GM08714 (cell line): ENCODE measurements around the gene P2RX2.

Experiments
- H3K4me3 ChIP-seq: fragments of 200-500 bp; sonication (Bioruptor generic); 2 replicates; pipeline ENCODE4 v1.5.1; 2014; ENCODE audit warnings: mild to moderate bottlenecking, low read length, inconsistent platforms
- ZNF274 ChIP-seq: IDR thresholded peaks from 2 replicates; pipeline ENCODE4 v1.6.1; 2012; ENCODE audit warnings: mild to moderate bottlenecking, low read depth, low read length

The P2RX2 gene

DNA sequence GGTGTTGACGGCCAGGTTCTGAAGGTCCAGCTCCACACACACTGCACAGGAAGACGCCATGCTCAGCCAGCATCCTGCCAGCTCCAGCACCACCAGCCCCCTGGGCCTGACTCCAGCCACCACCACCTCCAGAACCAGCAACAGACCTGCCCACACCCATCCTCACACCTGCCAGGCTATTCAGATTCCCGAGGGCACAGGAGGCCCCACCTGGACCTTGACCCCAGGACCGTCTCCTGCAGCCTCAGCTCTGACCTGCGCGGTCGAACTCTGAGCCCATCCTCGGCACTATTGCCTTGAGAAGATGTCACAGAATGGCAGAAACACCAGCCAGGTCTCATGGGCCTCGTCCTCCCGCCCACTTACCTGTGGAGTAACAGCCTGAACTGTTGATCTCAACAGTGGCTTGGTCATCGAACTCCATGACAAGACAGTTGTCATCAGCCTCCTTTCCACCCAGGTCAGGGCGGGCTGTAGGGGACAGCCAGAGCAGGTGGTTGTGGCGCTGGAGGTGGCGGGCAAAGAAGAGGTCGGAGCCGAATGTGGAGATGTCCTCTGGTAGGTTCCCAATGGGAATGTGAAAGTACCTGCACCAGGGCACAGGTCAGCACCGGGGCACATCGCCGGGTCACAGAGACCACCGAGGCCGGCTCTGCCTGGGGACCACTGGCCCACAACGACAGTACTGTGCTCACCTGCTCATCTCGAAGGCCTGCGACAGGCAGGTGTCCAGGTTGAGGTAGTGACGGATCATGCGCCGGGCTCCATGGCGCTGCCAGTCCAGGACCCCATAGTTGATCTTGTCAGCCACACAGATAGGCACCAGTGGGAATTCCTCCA is 23.5 kb downstream of the P2RX2 start:
- TF ChIP-seq ZNF274, result no peak
- H3K4me3 ChIP-seq, result no peak overlapping the region

DNA sequence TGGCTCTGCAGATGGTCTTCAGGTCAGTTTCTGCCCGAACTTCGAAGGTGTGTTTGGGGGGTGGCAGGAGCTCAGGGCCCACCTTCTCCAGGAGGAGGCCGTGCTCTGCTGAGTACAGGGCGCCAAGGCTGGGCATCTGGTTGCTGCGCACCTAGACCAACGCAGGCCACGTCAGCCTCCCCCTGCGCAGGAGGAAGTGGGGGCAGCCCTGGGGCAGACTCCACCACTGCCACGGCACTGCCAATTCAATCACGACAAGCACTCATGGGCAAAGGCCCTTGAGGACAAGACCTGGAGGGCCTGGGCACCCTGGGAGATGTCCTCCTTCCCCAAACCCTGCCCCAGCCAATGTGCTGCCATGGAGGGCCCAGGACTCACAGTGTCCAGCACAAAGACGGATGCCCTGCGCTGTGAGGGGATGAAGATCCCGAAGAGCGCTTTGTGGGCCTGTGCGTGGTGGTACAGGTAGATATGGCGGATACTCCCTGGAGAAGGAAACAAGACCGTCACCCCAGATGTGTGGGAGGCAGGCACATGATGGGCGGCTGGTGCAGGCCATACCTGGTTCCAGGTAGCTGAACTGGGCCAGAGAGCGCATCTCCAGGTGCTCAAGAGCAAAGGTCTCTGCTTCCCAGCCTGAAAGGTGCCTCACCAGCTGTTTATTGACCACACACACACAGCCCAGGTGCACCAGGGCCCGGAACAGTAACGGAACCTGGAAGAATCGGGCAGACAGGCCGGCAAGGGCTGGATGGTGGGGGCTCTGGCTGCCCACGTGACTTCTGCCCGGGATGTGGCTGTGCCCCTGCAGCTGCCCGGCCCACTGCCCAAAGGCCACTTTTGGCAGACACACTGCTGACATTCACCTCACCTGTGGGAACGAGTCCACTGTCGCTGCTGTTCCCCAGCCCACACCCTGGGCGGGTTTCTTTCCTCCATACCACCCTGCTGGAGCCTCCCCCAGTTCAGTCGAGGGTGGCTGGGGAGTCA is 24.6 kb downstream of the P2RX2 start:
- no peak for TF ChIP-seq ZNF274
- no peak overlapping the region for H3K4me3 ChIP-seq

DNA sequence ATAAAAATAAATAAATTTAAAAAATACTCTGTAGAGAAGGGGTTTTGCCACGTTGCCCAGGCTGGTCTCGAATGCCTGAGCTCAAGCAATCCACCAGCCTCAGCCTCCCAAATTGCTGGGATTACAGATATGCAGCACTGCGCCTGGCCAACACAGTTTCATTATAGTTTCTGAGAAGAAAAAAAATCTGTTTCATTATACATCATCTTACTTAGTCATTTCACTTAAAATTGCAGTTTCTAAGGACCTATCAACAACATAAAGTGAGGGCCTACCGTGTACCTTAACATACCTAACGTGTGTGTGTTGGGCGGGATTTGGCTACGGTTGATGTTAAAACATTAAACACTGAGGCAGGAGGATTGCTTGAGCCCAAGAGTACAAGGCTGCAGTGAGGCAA is 28.3 kb downstream of the P2RX2 start:
- no peak overlapping the region for H3K4me3 ChIP-seq
- TF ChIP-seq ZNF274, result no peak

DNA sequence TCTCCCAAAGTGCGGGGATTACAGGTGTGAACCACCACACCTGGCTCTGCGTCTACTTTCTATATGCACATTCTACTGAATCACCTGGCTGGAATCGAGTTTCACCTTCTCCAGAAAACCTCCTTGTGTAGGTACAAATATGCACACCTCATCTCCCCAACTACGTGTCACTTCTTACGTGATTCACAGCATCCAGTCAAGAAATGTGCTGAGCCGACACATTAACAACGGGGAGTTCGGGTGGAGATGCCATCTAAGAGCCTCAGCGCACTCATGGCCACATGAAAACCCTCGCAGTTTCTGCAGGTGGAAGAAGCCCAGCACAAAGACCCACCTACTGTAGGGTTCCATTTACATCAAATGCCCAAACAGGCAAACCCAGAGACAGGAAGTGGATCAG is 29.3 kb downstream of the P2RX2 start:
- no peak overlapping the region for H3K4me3 ChIP-seq
- TF ChIP-seq ZNF274, result no peak

DNA sequence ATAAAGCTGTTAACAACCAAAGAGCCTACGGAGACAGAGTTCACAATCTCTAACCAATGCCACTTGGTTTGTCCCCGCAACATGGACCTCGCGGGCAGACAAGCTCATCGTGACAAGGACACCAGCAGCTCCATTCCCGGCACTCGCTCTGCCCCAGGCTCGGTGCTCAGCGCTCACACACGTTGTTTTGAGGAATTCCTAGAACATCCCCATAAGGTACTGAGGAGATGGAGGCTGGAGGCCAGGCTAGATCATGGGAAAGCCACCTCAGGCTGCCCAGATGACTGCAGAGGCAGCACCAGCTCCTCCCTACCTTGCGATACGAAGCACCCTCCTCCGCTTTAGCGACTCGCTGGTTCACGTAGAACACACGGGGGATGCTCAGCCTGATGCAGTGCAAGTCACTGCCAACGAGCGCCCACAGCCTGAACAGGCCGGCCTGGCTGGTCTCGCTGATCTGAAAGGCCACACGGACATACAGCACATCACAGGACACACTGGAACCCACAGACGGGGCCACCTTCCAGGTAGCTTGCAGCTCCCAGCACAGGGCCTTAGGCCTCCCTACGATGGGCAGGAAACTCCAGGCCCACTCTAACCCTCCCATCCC is 30.1 kb downstream of the P2RX2 start:
- no peak for TF ChIP-seq ZNF274
- no peak overlapping the region for H3K4me3 ChIP-seq

DNA sequence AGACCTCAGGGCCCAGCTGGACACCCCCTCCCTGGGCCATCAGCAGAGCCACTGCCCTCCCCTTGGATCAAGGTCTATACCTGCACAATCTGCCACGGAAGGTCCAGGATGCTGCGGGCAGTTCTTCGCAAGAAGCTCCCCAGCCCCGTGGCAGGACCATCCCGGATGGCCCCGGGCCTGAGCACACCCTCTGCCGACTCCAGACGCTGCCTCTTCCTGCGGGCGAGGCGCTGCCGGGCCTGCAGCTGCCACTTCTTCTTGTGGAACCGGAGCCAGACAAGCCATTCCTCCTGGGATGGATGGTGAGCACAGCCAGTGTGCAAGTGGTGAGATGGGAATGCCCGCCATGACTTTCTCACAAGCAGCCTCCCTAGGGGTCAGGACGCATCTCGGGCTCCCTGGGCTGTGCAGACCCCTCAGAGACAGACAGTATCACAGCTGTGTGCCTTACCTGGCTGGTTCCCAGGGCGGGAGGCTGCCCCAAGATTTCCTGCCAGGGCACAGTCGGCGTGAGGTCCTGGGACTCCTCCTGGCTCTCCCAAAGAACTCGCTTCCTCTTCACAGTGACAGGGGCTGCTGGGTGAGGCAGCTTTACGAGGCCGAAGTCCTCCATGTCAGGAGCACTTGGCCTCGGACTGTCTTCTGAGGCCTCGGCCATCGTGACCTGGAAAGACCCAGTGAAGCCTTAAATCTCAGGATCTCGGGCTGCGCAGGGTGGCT is 30.8 kb downstream of the P2RX2 start:
- H3K4me3 ChIP-seq, result no peak overlapping the region
- no peak for TF ChIP-seq ZNF274

DNA sequence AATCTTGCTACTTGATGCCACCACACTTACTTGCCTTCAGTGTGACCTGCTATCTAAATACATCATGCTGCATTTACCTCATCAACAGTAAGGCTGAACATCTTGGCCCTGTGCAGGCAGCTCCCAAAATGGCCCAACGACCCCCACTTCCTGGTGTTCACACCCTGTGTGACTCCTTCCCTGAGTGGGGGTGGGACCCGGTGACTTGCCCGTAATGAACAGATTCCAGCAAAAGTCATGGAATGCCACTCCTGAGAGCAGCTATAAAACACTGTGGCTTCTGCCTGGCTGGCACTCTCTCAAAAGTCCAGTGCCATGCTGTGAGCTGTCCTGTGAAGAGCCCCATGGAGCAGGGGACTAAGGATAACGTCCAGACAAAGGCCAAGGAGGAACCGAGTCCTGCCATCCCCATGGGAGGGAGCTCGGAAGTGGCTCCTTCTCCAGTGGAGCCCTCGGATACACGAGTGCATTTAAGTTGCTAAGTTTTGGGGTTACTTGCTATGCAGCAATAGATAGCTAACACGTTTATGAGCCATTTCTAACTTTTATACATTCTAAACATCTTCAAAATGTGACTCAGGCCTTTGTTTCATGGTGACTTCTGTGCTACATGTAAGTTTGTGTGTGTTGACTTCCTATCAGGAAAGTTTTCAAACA is 33.0 kb downstream of the P2RX2 start:
- no peak for TF ChIP-seq ZNF274
- H3K4me3 ChIP-seq, result no peak overlapping the region

DNA sequence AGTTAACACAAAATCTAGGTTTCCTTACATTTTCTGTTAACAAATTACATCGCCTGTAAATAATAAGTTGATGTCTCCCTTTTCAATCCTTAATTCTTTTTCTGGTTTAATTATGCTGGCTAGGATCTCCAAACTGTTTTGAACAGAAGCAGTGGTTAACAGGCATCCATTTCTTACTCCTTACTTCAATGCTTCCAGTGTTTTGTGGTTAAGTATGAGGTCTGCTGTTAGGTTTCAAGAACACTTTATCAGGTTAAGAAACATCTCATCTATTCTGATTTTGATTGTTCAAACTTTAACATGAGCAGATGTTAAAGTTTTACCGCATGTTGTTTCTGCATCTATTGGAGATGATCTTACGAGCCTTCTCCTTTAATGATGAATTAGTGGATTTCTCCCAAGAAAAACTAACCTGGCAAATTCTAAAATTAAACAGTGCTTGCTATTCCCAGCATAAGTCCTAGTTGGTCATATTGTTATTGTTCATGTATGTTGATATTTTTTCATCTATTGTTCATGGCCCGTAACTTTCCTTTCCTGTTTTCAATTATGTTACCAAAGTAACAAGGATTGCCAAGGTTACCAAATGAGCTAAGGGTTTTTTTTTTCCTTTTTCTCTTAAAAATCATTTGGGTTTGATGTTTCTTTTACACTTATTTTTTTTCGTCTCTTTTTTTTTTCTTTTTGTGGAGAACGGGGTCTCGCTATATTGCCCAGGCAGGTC is 35.2 kb downstream of the P2RX2 start:
- no peak for TF ChIP-seq ZNF274
- no peak overlapping the region for H3K4me3 ChIP-seq

DNA sequence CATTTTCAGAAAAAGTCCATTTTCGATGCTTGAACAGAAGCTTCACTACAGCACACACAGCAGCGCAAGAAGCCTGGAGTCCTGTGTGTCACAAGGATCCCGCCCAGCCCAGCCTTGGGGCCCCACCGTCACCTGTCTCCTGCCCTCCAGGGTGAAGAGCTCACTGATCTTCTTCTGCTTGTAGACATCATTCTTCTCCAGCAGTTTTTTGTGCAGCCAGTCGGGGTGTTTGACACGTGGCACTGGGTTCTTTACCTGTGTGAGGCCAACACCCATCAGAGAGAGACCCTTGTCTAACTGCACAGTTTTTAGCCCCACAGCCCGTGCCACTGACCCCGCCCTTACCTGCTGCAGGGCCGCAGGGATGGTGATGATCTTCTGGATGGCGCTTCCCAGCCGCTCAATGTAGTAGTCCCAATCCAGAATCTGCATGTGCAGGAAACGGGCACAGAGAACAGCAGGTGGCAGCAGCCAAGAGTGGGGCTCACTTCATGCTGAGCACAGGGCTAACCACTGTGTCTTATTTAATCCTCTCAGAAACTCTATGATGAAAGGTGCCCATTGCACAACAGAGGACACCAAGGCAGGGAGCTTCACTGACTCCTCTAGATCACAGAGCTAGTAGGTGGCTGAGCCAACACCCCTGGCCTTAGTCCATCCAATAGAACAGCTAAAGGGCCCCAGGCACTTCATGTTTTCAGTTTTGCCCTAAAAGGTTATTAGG is 38.6 kb downstream of the P2RX2 start:
- no peak for TF ChIP-seq ZNF274
- no peak overlapping the region for H3K4me3 ChIP-seq

DNA sequence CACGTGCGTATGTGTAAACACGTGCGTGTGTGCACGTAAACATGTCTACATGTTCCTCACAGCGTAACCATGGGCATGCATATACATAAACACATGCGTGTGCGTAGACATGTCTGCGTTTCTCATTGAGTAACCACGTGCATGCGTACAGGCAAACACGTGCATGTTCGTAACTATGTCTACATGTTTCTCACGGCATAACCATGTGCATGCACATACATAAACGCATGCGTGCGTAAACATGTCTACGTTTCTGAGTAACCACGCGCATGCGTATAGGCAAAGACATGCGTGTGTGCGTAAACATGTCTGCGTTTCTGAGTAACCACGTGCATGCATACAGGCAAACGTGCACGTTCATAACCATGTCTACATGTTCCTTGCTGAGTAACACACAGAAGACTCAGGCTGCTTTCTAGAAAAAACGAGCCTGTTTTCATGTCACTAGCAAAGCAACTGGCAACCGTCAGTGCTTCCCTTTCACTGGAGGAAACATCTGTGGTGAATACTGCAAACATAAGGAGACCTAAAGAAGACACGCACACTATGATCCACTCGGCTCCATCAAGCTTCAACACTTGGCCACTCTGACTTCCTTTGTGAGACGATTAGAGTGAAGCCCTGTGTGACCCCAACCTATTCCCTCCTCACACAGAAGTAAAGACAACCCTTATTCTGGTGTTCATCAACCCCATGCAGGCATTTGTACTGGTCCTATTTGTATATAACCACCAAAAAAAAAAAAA is 39.7 kb downstream of the P2RX2 start:
- TF ChIP-seq ZNF274, result no peak
- no peak overlapping the region for H3K4me3 ChIP-seq

DNA sequence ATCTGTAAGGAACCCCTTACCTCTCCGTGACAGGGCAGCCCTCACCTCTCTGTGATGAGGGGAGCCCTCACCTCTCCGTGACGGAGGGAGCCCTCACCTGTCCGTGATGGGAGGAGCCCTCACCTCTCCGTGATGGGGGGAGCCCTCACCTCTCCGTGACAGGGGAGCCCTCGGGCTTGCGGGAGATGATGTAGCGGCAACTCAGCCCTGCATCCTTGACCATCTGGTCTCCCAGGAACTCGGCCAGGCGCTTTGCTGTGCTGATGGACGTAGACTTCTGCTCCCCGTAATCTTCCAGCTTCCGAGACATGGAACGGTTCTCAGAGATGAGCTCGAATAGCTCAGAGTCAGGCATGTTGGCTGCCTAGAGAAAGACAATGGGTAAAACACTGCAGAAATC is 40.6 kb downstream of the P2RX2 start:
- H3K4me3 ChIP-seq, result no peak overlapping the region
- no peak for TF ChIP-seq ZNF274
